IgD-negative memory B cell (primary cell): Measurements from ENCODE around the gene UBE2R2. TPM values are rescaled to one million over a fixed set of nuclear protein-coding genes. Genes with fewer than 3 reads are reported as not detected.

Experiments
- polyA plus RNA-seq: library from polyadenylated mRNA; unstranded; fragments of 300-500 nt; fragmentation: Illumina TruSeq; gene quantifications from one replicate; pipeline ENCODE4 v1.2.3, GENCODE V29; 2021

Gene UBE2R2
- polyA plus RNA-seq, 1 donor from 2014 or later: 22.6 TPM

Other genes with a start within 250 kb of the UBE2R2 start
- gene PRSS3, start 21.6 kb upstream of the UBE2R2 start, polyA plus RNA-seq: not detected
- gene UBAP2, start 231.7 kb downstream of the UBE2R2 start, polyA plus RNA-seq: 12.7 TPM